ENCODE data around the gene TAF8.
A peak's percentile ranks its signal among the peaks of the same experiment; 100 is the strongest.
"Not testable (repeated sequence)": the region's sequence is repeated elsewhere in the genome, so short reads cannot be mapped to it uniquely, and the experiment has no call there.

Gene TAF8

GRCh38 chr6:42050297-42051267 is at the start of gene TAF8:
Gene TAF8, plus strand, starts transcription at chr6:42050524. Its CDS starts 18 bp downstream, at chr6:42050542.
- DNase-seq (ENCODE audit: low read depth) = peak; percentile 92

GRCh38 chr6:42001506-42001905 is 48.8 kb upstream of the TAF8 start:
- no peak for DNase-seq (ENCODE audit: low read depth)

- not testable (repeated sequence) for DNase-seq (ENCODE audit: low read depth)
These were observed 46.7 kb upstream of the TAF8 start for GRCh38 chr6:42003658-42004057.

GRCh38 chr6:42007286-42008137 is 42.8 kb upstream of the TAF8 start:
- no peak for DNase-seq (ENCODE audit: low read depth)

- not testable (repeated sequence) for DNase-seq (ENCODE audit: low read depth)
These were observed 42.2 kb upstream of the TAF8 start for GRCh38 chr6:42008138-42008528.

GRCh38 chr6:42009844-42010184 is 40.5 kb upstream of the TAF8 start:
- DNase-seq (ENCODE audit: low read depth) = no peak

- no peak for DNase-seq (ENCODE audit: low read depth)
These were observed 40.0 kb upstream of the TAF8 start for GRCh38 chr6:42010185-42010891.

- no peak for DNase-seq (ENCODE audit: low read depth)
These were observed 39.4 kb upstream of the TAF8 start for GRCh38 chr6:42010909-42011308.

- no peak for DNase-seq (ENCODE audit: low read depth)
These were observed 37.7 kb upstream of the TAF8 start for GRCh38 chr6:42012501-42013133.

GRCh38 chr6:42013134-42013516 is 37.2 kb upstream of the TAF8 start:
- no peak for DNase-seq (ENCODE audit: low read depth)

- peak; percentile 60 for DNase-seq (ENCODE audit: low read depth)
These were observed 33.2 kb upstream of the TAF8 start for GRCh38 chr6:42017021-42017643.

GRCh38 chr6:42020967-42021366 is 29.4 kb upstream of the TAF8 start:
- no peak for DNase-seq (ENCODE audit: low read depth)

- peak; percentile 72 for DNase-seq (ENCODE audit: low read depth)
These were observed 28.2 kb upstream of the TAF8 start for GRCh38 chr6:42021847-42022754.

GRCh38 chr6:42022755-42023384 is 27.5 kb upstream of the TAF8 start:
- DNase-seq (ENCODE audit: low read depth) = no peak

GRCh38 chr6:42025066-42025844 is 25.1 kb upstream of the TAF8 start:
- DNase-seq (ENCODE audit: low read depth) = no peak

- DNase-seq (ENCODE audit: low read depth) = no peak
These were observed 24.5 kb upstream of the TAF8 start for GRCh38 chr6:42025845-42026243.

- DNase-seq (ENCODE audit: low read depth) = no peak
These were observed 23.8 kb upstream of the TAF8 start for GRCh38 chr6:42026540-42026939.

GRCh38 chr6:42028234-42029061 is 21.9 kb upstream of the TAF8 start:
- no peak for DNase-seq (ENCODE audit: low read depth)

All from fibroblast of gingiva (primary cell).